ENCODE results near the gene PRSS2.

The PRSS2 gene

GRCh38 chr7:142799437-142799835 lies 28.7 kb downstream of the PRSS2 start:
- Histone ChIP-seq H3K4me3 (ENCODE audit: low read depth, low read length) (no peak overlapping the region), H3K4me1 (no peaks in the 10 kb centered on the region; the same call in 1 of the 2 replicates)

GRCh38 chr7:142800088-142800487 lies 29.3 kb downstream of the PRSS2 start:
- Histone ChIP-seq H3K27me3 (peaks cover 43% of the 10 kb centered on the region), H3K4me1 (no peaks in the 10 kb centered on the region; the same call in 1 of the 2 replicates), H3K36me3 (no peaks in the 10 kb centered on the region), H3K9me3 (no peaks in the 10 kb centered on the region), H3K4me3 (ENCODE audit: low read depth, low read length) (no peak overlapping the region)
- TF ChIP-seq CTCF (IDR thresholded peaks at IDR 0.05; ENCODE audit: low read depth, low read length) = no peak
- no peak for DNase-seq

More at GRCh38 chr7:142799437-142799835, 28.7 kb downstream of the PRSS2 start:
- Histone ChIP-seq H3K36me3 (no peaks in the 10 kb centered on the region), H3K27me3 (peaks cover 43% of the 10 kb centered on the region), H3K9me3 (no peaks in the 10 kb centered on the region)
- no peak for TF ChIP-seq CTCF (IDR thresholded peaks at IDR 0.05; ENCODE audit: low read depth, low read length)
- no peak for DNase-seq

- H3K27me3 ChIP-seq = peaks cover 40% of the 10 kb centered on the region
- no peak for TF ChIP-seq CTCF (IDR thresholded peaks at IDR 0.05; ENCODE audit: low read depth, low read length)
- H3K36me3 ChIP-seq = no peaks in the 10 kb centered on the region
- H3K4me1 ChIP-seq = no peaks in the 10 kb centered on the region; the same call in 1 of the 2 replicates
- no peak overlapping the region for H3K4me3 ChIP-seq (ENCODE audit: low read depth, low read length)
- no peak for DNase-seq
- H3K9me3 ChIP-seq = no peaks in the 10 kb centered on the region
These were observed 30.0 kb downstream of the PRSS2 start for GRCh38 chr7:142800699-142801260.

GRCh38 chr7:142801601-142802295 lies 31.0 kb downstream of the PRSS2 start:
- TF ChIP-seq CTCF (IDR thresholded peaks at IDR 0.05; ENCODE audit: low read depth, low read length) = no peak
- peaks cover 30% of the 10 kb centered on the region for H3K27me3 ChIP-seq
- H3K4me1 ChIP-seq = no peaks in the 10 kb centered on the region; the same call in 1 of the 2 replicates
- DNase-seq = no peak
- H3K36me3 ChIP-seq = no peaks in the 10 kb centered on the region
- no peak overlapping the region for H3K4me3 ChIP-seq (ENCODE audit: low read depth, low read length)
- H3K9me3 ChIP-seq = no peaks in the 10 kb centered on the region

GRCh38 chr7:142802301-142802700 lies 31.5 kb downstream of the PRSS2 start:
- Histone ChIP-seq H3K4me3 (ENCODE audit: low read depth, low read length) (no peak overlapping the region), H3K27me3 (peaks cover 25% of the 10 kb centered on the region), H3K36me3 (no peaks in the 10 kb centered on the region), H3K4me1 (no peaks in the 10 kb centered on the region; the same call in 1 of the 2 replicates), H3K9me3 (no peaks in the 10 kb centered on the region)
- TF ChIP-seq CTCF (IDR thresholded peaks at IDR 0.05; ENCODE audit: low read depth, low read length) = no peak
- DNase-seq = no peak

GRCh38 chr7:142803901-142804300 lies 33.1 kb downstream of the PRSS2 start:
- no peak for DNase-seq
- H3K4me3 ChIP-seq (ENCODE audit: low read depth, low read length) = no peak overlapping the region
- TF ChIP-seq CTCF (IDR thresholded peaks at IDR 0.05; ENCODE audit: low read depth, low read length) = no peak
- H3K36me3 ChIP-seq = no peaks in the 10 kb centered on the region
- no peaks in the 10 kb centered on the region for H3K4me1 ChIP-seq
- peaks cover 9% of the 10 kb centered on the region for H3K27me3 ChIP-seq
- H3K9me3 ChIP-seq = no peaks in the 10 kb centered on the region
